GM23338 (cell line): ENCODE data around the gene TBC1D14. TPM values are rescaled to one million over a fixed set of nuclear protein-coding genes. Genes with fewer than 3 reads are reported as not detected.

ENCODE experiments used
- ATAC-seq: fragments of 200-7000 bp; cut with Tn5 transposase; 3 replicates; pipeline ENCODE4 v1.9.1; 2020
- DNase-seq: peaks from one replicate; pipeline ENCODE4 v3.0.0-alpha.2; 2015; ENCODE audit warnings: low spot score
- H2AFZ ChIP-seq: fragments of 200-600 bp; sonication (generic); 2 replicates; pipeline ENCODE4 v1.8.0; 2016; ENCODE audit warnings: antibody characterized with exemption, mild to moderate bottlenecking, moderate library complexity
- H3F3A ChIP-seq: fragments of 200-600 bp; sonication (generic); replicated peaks from 2 replicates; pipeline ENCODE4 v1.8.0; 2017; ENCODE audit warnings: antibody characterized with exemption, mixed run types, low read depth
- H3K27ac ChIP-seq: fragments of 200-600 bp; sonication (generic); 2 replicates; pipeline ENCODE4 v1.6.1; 2016; ENCODE audit warnings: low read depth
- H3K27me3 ChIP-seq: fragments of 200-600 bp; sonication (generic); 2 replicates; pipeline ENCODE4 v1.8.0; 2016; ENCODE audit warnings: mild to moderate bottlenecking, mixed run types, moderate library complexity; ENCODE audit not compliant: insufficient read depth
- H3K36me3 ChIP-seq: fragments of 200-600 bp; sonication (generic); 2 replicates; pipeline ENCODE4 v1.8.0; 2016; ENCODE audit warnings: mild to moderate bottlenecking; ENCODE audit not compliant: insufficient read depth
- H3K4me1 ChIP-seq: fragments of 200-600 bp; sonication (generic); 2 replicates; pipeline ENCODE4 v1.8.0; 2016; ENCODE audit warnings: mild to moderate bottlenecking, moderate library complexity; ENCODE audit not compliant: insufficient read depth
- H3K4me2 ChIP-seq: fragments of 200-600 bp; sonication (generic); 2 replicates; pipeline ENCODE4 v1.7.1; 2017; ENCODE audit warnings: mixed run types
- H3K4me3 ChIP-seq: fragments of 200-600 bp; sonication (generic); 2 replicates; pipeline ENCODE4 v1.6.1; 2016; ENCODE audit warnings: mixed run types
- H3K79me2 ChIP-seq: fragments of 200-600 bp; sonication (generic); replicated peaks from 2 replicates; pipeline ENCODE4 v1.8.0; 2017; ENCODE audit warnings: mild to moderate bottlenecking; ENCODE audit not compliant: insufficient read depth
- H3K9me2 ChIP-seq: fragments of 200-600 bp; sonication (generic); 2 replicates; pipeline ENCODE4 v1.8.0; 2017; ENCODE audit not compliant: insufficient read depth
- H4K20me1 ChIP-seq: fragments of 200-600 bp; sonication (generic); replicated peaks from 2 replicates; pipeline ENCODE4 v1.8.0; 2017; ENCODE audit warnings: mild to moderate bottlenecking; ENCODE audit not compliant: insufficient read depth
- H3K27ac Mint-ChIP-seq: 2 replicates; pipeline ENCODE4 v1.8.0; 2020; ENCODE audit warnings: inconsistent platforms, mild to moderate bottlenecking, moderate library complexity, mixed read lengths
- H3K27me3 Mint-ChIP-seq: 3 replicates; pipeline ENCODE4 v1.8.0; 2022; ENCODE audit warnings: low read depth, mild to moderate bottlenecking, moderate library complexity, mixed read lengths, inconsistent platforms; ENCODE audit not compliant: insufficient read depth, poor library complexity
- H3K36me3 Mint-ChIP-seq: 3 replicates; pipeline ENCODE4 v1.8.0; 2021; ENCODE audit warnings: low read depth, mild to moderate bottlenecking, inconsistent platforms, moderate library complexity, mixed read lengths
- H3K4me1 Mint-ChIP-seq: 3 replicates; pipeline ENCODE4 v1.8.0; 2020; ENCODE audit warnings: mild to moderate bottlenecking, inconsistent platforms, mixed read lengths
- H3K4me3 Mint-ChIP-seq: 3 replicates; pipeline ENCODE4 v1.8.0; 2021; ENCODE audit warnings: moderate library complexity, mild to moderate bottlenecking, inconsistent platforms, mixed read lengths
- H3K9me3 Mint-ChIP-seq: 3 replicates; pipeline ENCODE4 v1.8.0; 2020; ENCODE audit warnings: moderate library complexity, mild to moderate bottlenecking, inconsistent platforms, mixed read lengths
- CREB1 ChIP-seq: fragments of 250-450 bp; sonication (Bioruptor Pico); IDR thresholded peaks from 2 replicates; pipeline ENCODE4 v1.5.0; 2020; ENCODE audit warnings: low read depth, mild to moderate bottlenecking, moderate library complexity
- EZH2 ChIP-seq: fragments of 200-600 bp; sonication (generic); IDR thresholded peaks from one replicate; pipeline ENCODE4 v1.8.0; 2017; ENCODE audit warnings: antibody characterized with exemption, mild to moderate bottlenecking, low read depth; ENCODE audit not compliant: unreplicated experiment
- POLR2AphosphoS5 ChIP-seq: IDR thresholded peaks from 2 replicates; pipeline ENCODE4 v1.6.1; 2016; ENCODE audit warnings: antibody characterized with exemption, low read depth
- STAT1 ChIP-seq: IDR thresholded peaks from one replicate; pipeline ENCODE4 v1.6.1; 2016; ENCODE audit warnings: antibody characterized with exemption; ENCODE audit not compliant: unreplicated experiment
- ZNF114 ChIP-seq: fragments of 250-450 bp; sonication (Bioruptor Pico); IDR thresholded peaks from 2 replicates; pipeline ENCODE4 v1.5.0; 2020; ENCODE audit warnings: mild to moderate bottlenecking, moderate library complexity
- ZNF331 ChIP-seq: fragments of 250-450 bp; sonication (Bioruptor Pico); IDR thresholded peaks from 2 replicates; pipeline ENCODE4 v1.5.0; 2020; ENCODE audit warnings: low read depth, mild to moderate bottlenecking, moderate library complexity
- polyA plus RNA-seq: library from polyadenylated mRNA; unstranded; fragments of >200 nt; fragmentation: Nextera tagmentation; extraction: Ambion mirVana; gene quantifications from 2 replicates; pipeline ENCODE4 v1.2.1, GENCODE V29; 2016
- total RNA-seq: library from RNA; depleted of rRNA; stranded (reverse); fragments of >200 nt; shearing (Covaris generic); gene quantifications from 2 replicates; pipeline ENCODE4 v1.2.3, GENCODE V29; 2014
- TF ChIP-seq, protein P1 (sequence below): IDR thresholded peaks from 2 replicates; pipeline ENCODE4 v1.6.1; 2016; ENCODE audit warnings: antibody characterized with exemption
- TF ChIP-seq, protein P2 (sequence below): IDR thresholded peaks from one replicate; pipeline ENCODE4 v1.6.1; 2018; ENCODE audit warnings: antibody characterized with exemption; ENCODE audit not compliant: unreplicated experiment

TBC1D14 gene
- total and polyA plus RNA-seq, 2 experiments from 2014 or later: 18.2 to 59.7 TPM

DNA sequence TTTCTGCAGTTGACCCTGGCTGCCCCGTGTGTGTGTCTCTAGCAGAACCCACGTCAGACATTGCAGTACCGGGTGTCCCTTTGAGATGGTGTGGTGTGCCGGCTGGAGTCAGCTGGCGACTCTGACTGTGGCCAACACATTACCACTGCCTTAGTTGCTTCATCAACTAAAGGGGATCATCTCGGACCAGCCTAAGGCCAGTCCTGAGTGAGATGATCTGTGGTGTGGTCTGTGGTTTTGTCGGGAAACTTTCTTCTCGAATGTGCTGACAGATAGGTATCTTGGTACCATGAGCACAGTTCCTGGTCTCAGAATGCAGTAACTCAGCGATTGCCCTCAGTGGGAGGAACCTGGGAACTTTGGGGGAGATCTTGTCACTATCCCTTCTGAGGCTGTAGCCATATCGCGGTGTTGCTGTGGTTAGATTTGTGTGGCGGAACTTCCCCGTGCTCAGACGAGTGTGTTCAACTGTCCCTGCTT, 15.8 kb downstream of the TBC1D14 start:
- Histone ChIP-seq H3K27me3 (no peaks in the 10 kb centered on the region), H2AFZ (no peak overlapping the region), H3K79me2 (peaks cover 67% of the 10 kb centered on the region), H3K9me2 (no peaks in the 10 kb centered on the region), H3K27ac (no peak overlapping the region), H3K4me3 (no peak overlapping the region), H4K20me1 (peaks cover 11% of the 10 kb centered on the region), H3K4me1 (no peaks in the 10 kb centered on the region), H3F3A (no peaks in the 10 kb centered on the region), H3K4me2 (no peak overlapping the region), H3K36me3 (no peaks in the 10 kb centered on the region)
- Mint-ChIP-seq H3K4me1 (peaks cover 31% of the 10 kb centered on the region), H3K36me3 (peaks cover 20% of the 10 kb centered on the region), H3K9me3 (no peaks in the 10 kb centered on the region), H3K4me3 (no peak overlapping the region), H3K27me3 (peaks cover 10% of the 10 kb centered on the region), H3K27ac (no peak overlapping the region)
- ATAC-seq (no peak), DNase-seq (no peak)
- TF ChIP-seq POLR2AphosphoS5: no peak
- TF ChIP-seq CREB1 (CRISPR knock-in tag): no peak
- no peak for TF ChIP-seq EZH2
- TF ChIP-seq ZNF114 (CRISPR knock-in tag): no peak
- TF ChIP-seq, protein P1, sequence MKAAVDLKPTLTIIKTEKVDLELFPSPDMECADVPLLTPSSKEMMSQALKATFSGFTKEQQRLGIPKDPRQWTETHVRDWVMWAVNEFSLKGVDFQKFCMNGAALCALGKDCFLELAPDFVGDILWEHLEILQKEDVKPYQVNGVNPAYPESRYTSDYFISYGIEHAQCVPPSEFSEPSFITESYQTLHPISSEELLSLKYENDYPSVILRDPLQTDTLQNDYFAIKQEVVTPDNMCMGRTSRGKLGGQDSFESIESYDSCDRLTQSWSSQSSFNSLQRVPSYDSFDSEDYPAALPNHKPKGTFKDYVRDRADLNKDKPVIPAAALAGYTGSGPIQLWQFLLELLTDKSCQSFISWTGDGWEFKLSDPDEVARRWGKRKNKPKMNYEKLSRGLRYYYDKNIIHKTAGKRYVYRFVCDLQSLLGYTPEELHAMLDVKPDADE: no peak
- no peak for TF ChIP-seq ZNF331 (CRISPR knock-in tag)
- no peak for TF ChIP-seq STAT1

DNA sequence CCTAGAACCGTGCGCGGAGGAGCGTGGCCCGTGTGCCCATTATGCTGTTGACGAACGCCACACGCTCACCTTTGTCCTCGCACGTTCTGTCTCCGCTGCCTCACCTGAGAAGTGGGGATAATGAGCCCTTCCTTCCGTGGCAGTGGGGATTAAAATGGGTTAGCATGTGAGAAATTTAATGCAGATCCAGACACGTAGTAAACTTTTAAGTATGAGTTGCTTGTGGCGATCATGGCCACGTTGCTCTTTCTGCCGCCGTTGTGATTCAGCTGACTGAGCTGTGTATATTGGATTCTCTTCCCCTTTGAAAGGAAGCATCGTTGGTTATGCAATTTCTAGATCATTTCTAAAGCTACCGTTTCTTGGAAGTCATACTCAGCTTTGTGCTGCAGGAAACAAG, 16.5 kb downstream of the TBC1D14 start:
- no peaks in the 10 kb centered on the region for H3K4me1 ChIP-seq
- DNase-seq (no peak), ATAC-seq (no peak)
- no peak overlapping the region for H3K27ac ChIP-seq
- H3K36me3 Mint-ChIP-seq: peaks cover 20% of the 10 kb centered on the region
- H3K27me3 Mint-ChIP-seq: peaks cover 8% of the 10 kb centered on the region
- H3K4me3 Mint-ChIP-seq: no peak overlapping the region
- no peaks in the 10 kb centered on the region for H3F3A ChIP-seq
- no peaks in the 10 kb centered on the region for H3K27me3 ChIP-seq
- TF ChIP-seq CREB1 (CRISPR knock-in tag) (no peak), ZNF331 (CRISPR knock-in tag) (no peak), ZNF114 (CRISPR knock-in tag) (no peak), POLR2AphosphoS5 (no peak), EZH2 (no peak)
- TF ChIP-seq, protein P2, sequence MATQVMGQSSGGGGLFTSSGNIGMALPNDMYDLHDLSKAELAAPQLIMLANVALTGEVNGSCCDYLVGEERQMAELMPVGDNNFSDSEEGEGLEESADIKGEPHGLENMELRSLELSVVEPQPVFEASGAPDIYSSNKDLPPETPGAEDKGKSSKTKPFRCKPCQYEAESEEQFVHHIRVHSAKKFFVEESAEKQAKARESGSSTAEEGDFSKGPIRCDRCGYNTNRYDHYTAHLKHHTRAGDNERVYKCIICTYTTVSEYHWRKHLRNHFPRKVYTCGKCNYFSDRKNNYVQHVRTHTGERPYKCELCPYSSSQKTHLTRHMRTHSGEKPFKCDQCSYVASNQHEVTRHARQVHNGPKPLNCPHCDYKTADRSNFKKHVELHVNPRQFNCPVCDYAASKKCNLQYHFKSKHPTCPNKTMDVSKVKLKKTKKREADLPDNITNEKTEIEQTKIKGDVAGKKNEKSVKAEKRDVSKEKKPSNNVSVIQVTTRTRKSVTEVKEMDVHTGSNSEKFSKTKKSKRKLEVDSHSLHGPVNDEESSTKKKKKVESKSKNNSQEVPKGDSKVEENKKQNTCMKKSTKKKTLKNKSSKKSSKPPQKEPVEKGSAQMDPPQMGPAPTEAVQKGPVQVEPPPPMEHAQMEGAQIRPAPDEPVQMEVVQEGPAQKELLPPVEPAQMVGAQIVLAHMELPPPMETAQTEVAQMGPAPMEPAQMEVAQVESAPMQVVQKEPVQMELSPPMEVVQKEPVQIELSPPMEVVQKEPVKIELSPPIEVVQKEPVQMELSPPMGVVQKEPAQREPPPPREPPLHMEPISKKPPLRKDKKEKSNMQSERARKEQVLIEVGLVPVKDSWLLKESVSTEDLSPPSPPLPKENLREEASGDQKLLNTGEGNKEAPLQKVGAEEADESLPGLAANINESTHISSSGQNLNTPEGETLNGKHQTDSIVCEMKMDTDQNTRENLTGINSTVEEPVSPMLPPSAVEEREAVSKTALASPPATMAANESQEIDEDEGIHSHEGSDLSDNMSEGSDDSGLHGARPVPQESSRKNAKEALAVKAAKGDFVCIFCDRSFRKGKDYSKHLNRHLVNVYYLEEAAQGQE: no peak
- no peak overlapping the region for H2AFZ ChIP-seq
- H3K36me3 ChIP-seq: no peaks in the 10 kb centered on the region
- peaks cover 66% of the 10 kb centered on the region for H3K79me2 ChIP-seq
- H3K4me1 Mint-ChIP-seq: peaks cover 31% of the 10 kb centered on the region
- H3K9me3 Mint-ChIP-seq: no peaks in the 10 kb centered on the region
- H3K4me2 ChIP-seq: no peak overlapping the region
- no peak overlapping the region for H3K27ac Mint-ChIP-seq
- H3K4me3 ChIP-seq: no peak overlapping the region
- H4K20me1 ChIP-seq: peaks cover 11% of the 10 kb centered on the region
- H3K9me2 ChIP-seq: no peaks in the 10 kb centered on the region
